Liver (tissue), 9 donors: Measurements from ENCODE around the gene PEAK1. TPM values are rescaled to one million over a fixed set of nuclear protein-coding genes. Genes with fewer than 3 reads are reported as not detected.

ENCODE experiments used
- DNase-seq: peaks from one replicate; pipeline ENCODE4 v3.0.0-alpha.2; 2017; ENCODE audit warnings: low spot score
- H3K27ac ChIP-seq, 2 donors: one replicate each; pipeline ENCODE4 v1.7.0; 2013; ENCODE audit warnings: inconsistent platforms in 2 of 2, low read length in 2 of 2, control low read depth in 1 of 2, low read depth in 1 of 2, mild to moderate bottlenecking in 1 of 2
- H3K27me3 ChIP-seq, 4 donors: one replicate each; pipeline versions ENCODE4 v1.6.1 to v1.7.0; 2013; ENCODE audit warnings: low read length in 3 of 4, inconsistent platforms in 1 of 4, mild to moderate bottlenecking in 1 of 4, moderate library complexity in 1 of 4; ENCODE audit not compliant: control insufficient read depth in 4 of 4, insufficient read depth in 4 of 4
- H3K36me3 ChIP-seq, 4 donors: one replicate each; pipeline versions ENCODE4 v1.6.1 to v1.7.0; 2013; ENCODE audit warnings: low read length in 3 of 4, mild to moderate bottlenecking in 3 of 4, low read depth in 1 of 4, moderate library complexity in 1 of 4; ENCODE audit not compliant: control insufficient read depth in 4 of 4, insufficient read depth in 3 of 4
- H3K4me1 ChIP-seq, 4 donors: one replicate each; pipeline versions ENCODE4 v1.6.1 to v1.7.0; 2013; ENCODE audit warnings: low read length in 3 of 4, mild to moderate bottlenecking in 3 of 4, moderate library complexity in 1 of 4; ENCODE audit not compliant: control insufficient read depth in 4 of 4, insufficient read depth in 4 of 4
- H3K4me3 ChIP-seq, 3 donors: one replicate each; pipeline versions ENCODE4 v1.6.1 to v1.7.0; 2013; ENCODE audit warnings: low read length in 3 of 3, control low read depth in 1 of 3, low read depth in 1 of 3, mild to moderate bottlenecking in 1 of 3
- H3K9ac ChIP-seq, 2 donors: one replicate each; pipeline ENCODE4 v1.7.0; 2013; ENCODE audit warnings: low read length in 2 of 2, mild to moderate bottlenecking in 2 of 2, moderate library complexity in 2 of 2, control low read depth in 1 of 2, low read depth in 1 of 2
- H3K9me3 ChIP-seq, 4 donors: one replicate each; pipeline versions ENCODE4 v1.6.1 to v1.7.0; 2013; ENCODE audit warnings: low read length in 3 of 4; ENCODE audit not compliant: control insufficient read depth in 4 of 4
- ATF3 ChIP-seq: IDR thresholded peaks from 2 replicates; pipeline ENCODE4 v1.6.1; 2016; ENCODE audit warnings: antibody characterized with exemption
- CTCF ChIP-seq: fragments of 150-350 bp; IDR thresholded peaks from 2 replicates; pipeline ENCODE4 v1.5.1; 2017; ENCODE audit warnings: improper control_type of control experiment, low read depth, low read length; ENCODE audit not compliant: missing input control
- FOXA1 ChIP-seq: IDR thresholded peaks from 2 replicates; pipeline ENCODE4 v1.6.1; 2016; ENCODE audit warnings: antibody characterized with exemption
- FOXA2 ChIP-seq: IDR thresholded peaks from 2 replicates; pipeline ENCODE4 v1.6.1; 2016; ENCODE audit warnings: antibody characterized with exemption
- GABPA ChIP-seq, 2 donors: IDR thresholded peaks in 1 of 2; conservative IDR thresholded peaks in 1 of 2; 2 replicates each; pipeline ENCODE4 v1.6.1; 2016; ENCODE audit warnings: antibody characterized with exemption in 2 of 2, mild to moderate bottlenecking in 1 of 2, moderate library complexity in 1 of 2
- HNF4A ChIP-seq, 2 donors: conservative IDR thresholded peaks; 2 replicates each; pipeline ENCODE4 v1.6.1; 2016; ENCODE audit warnings: antibody characterized with exemption in 2 of 2, mild to moderate bottlenecking in 2 of 2
- HNF4G ChIP-seq: IDR thresholded peaks from 2 replicates; pipeline ENCODE4 v1.6.1; 2016; ENCODE audit warnings: antibody characterized with exemption
- JUND ChIP-seq, 2 donors: IDR thresholded peaks; 2 replicates each; pipeline ENCODE4 v1.6.1; 2016; ENCODE audit warnings: antibody characterized with exemption in 2 of 2
- MAX ChIP-seq: IDR thresholded peaks from 2 replicates; pipeline ENCODE4 v1.6.1; 2016; ENCODE audit warnings: antibody characterized with exemption
- NR2F2 ChIP-seq: IDR thresholded peaks from 2 replicates; pipeline ENCODE4 v1.6.1; 2016; ENCODE audit warnings: antibody characterized with exemption
- RAD21 ChIP-seq, 2 donors: IDR thresholded peaks; 2 replicates each; pipeline ENCODE4 v1.6.1; 2016; ENCODE audit warnings: antibody characterized with exemption in 2 of 2, mild to moderate bottlenecking in 2 of 2
- REST ChIP-seq: IDR thresholded peaks from 2 replicates; pipeline ENCODE4 v1.6.1; 2016; ENCODE audit warnings: antibody characterized with exemption, mild to moderate bottlenecking
- RXRA ChIP-seq, 2 donors: IDR thresholded peaks; 2 replicates each; pipeline ENCODE4 v1.6.1; 2017 to 2018; ENCODE audit warnings: antibody characterized with exemption in 2 of 2, mild to moderate bottlenecking in 1 of 2
- SP1 ChIP-seq: IDR thresholded peaks from 2 replicates; pipeline ENCODE4 v1.6.1; 2018; ENCODE audit warnings: antibody characterized with exemption, mild to moderate bottlenecking
- TAF1 ChIP-seq: conservative IDR thresholded peaks from 2 replicates; pipeline ENCODE4 v1.6.1; 2016; ENCODE audit warnings: antibody characterized with exemption, mild to moderate bottlenecking
- YY1 ChIP-seq: IDR thresholded peaks from 2 replicates; pipeline ENCODE4 v1.6.1; 2016; ENCODE audit warnings: antibody characterized with exemption, mild to moderate bottlenecking
- ZBTB33 ChIP-seq: IDR thresholded peaks from 2 replicates; pipeline ENCODE4 v1.6.1; 2016; ENCODE audit warnings: antibody characterized with exemption
- WGBS: extraction: QIAGEN DNeasy Blood & Tissue Kit; methylation state at CpG from one replicate; pipeline ENCODE4 v1.1.7; 2013; 5-methylcytosine and 5-hydroxymethylcytosine counted together
- polyA plus RNA-seq, 2 donors: library from polyadenylated mRNA; stranded (reverse) in 1 of 2; unstranded in 1 of 2; fragments of 200-250 nt in 1 of 2; fragments of >200 nt in 1 of 2; fragmentation: Nextera tagmentation in 1 of 2; extraction: Ambion mirVana in 1 of 2; gene quantifications; one replicate each; pipeline versions ENCODE4 v1.2.1 to v1.2.3, GENCODE V29; 2013 to 2015
- total RNA-seq, 2 donors: library from RNA; depleted of rRNA; stranded (reverse); fragments of >200 nt; gene quantifications; one replicate each; pipeline ENCODE4 v1.2.3, GENCODE V29; 2014
- donor health status: healthy.
- donor health status: healthy.
- donor health status: healthy.
- donor health status: healthy.
- donor health status: healthy.

PEAK1 gene
- total and polyA plus RNA-seq, 4 donors: 1.8 to 14.9 (median 5.8) TPM

GRCh38 chr15:77143616-77144015 lies 276.3 kb downstream of the PEAK1 start:
- H3K4me3 ChIP-seq: no peak overlapping the region
- no peak overlapping the region for H3K9ac ChIP-seq
- no peaks in the 10 kb centered on the region for H3K27me3 ChIP-seq
- H3K36me3 ChIP-seq: peaks cover 0 to 4% (median 1%) of the 10 kb centered on the region in 4 donors
- no peak for DNase-seq
- TF ChIP-seq GABPA (IDR thresholded peaks at IDR 0.05 in 1 of 2, conservative IDR thresholded peaks at IDR 0.05 in 1 of 2): no peak
- no peak for TF ChIP-seq FOXA2
- TF ChIP-seq YY1: no peak
- H3K4me1 ChIP-seq: no peaks in the 10 kb centered on the region
- no peaks in the 10 kb centered on the region for H3K9me3 ChIP-seq
- H3K27ac ChIP-seq: peak overlapping the region in 1 of 2 donors; percentile 30

GRCh38 chr15:77143191-77143590 lies 276.7 kb downstream of the PEAK1 start:
- TF ChIP-seq RAD21 (IDR thresholded peaks at IDR 0.05) (no peak), GABPA (IDR thresholded peaks at IDR 0.05 in 1 of 2, conservative IDR thresholded peaks at IDR 0.05 in 1 of 2) (no peak), HNF4A (conservative IDR thresholded peaks at IDR 0.05) (no peak), JUND (IDR thresholded peaks at IDR 0.05) (no peak), MAX (no peak), FOXA1 (no peak), NR2F2 (no peak), CTCF (no peak), REST (no peak), ZBTB33 (no peak), ATF3 (no peak), SP1 (no peak), RXRA (IDR thresholded peaks at IDR 0.05) (no peak), HNF4G (no peak), TAF1 (no peak), YY1 (no peak), FOXA2 (no peak)
- Histone ChIP-seq H3K36me3 (peaks cover 0 to 4% (median 1%) of the 10 kb centered on the region in 4 donors), H3K4me1 (no peaks in the 10 kb centered on the region), H3K27me3 (no peaks in the 10 kb centered on the region), H3K9ac (no peak overlapping the region), H3K4me3 (no peak overlapping the region), H3K9me3 (no peaks in the 10 kb centered on the region), H3K27ac (no peak overlapping the region)
- no peak for DNase-seq
- 96% methylated on average over 7 of the region's 7 CpGs for WGBS
